ENCODE measurements around the gene NANS.

GRCh38 chr9:98019098-98019497, 37.4 kb upstream of the NANS start:
- TF ChIP-seq, protein P1, sequence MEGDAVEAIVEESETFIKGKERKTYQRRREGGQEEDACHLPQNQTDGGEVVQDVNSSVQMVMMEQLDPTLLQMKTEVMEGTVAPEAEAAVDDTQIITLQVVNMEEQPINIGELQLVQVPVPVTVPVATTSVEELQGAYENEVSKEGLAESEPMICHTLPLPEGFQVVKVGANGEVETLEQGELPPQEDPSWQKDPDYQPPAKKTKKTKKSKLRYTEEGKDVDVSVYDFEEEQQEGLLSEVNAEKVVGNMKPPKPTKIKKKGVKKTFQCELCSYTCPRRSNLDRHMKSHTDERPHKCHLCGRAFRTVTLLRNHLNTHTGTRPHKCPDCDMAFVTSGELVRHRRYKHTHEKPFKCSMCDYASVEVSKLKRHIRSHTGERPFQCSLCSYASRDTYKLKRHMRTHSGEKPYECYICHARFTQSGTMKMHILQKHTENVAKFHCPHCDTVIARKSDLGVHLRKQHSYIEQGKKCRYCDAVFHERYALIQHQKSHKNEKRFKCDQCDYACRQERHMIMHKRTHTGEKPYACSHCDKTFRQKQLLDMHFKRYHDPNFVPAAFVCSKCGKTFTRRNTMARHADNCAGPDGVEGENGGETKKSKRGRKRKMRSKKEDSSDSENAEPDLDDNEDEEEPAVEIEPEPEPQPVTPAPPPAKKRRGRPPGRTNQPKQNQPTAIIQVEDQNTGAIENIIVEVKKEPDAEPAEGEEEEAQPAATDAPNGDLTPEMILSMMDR (IDR thresholded peaks at IDR 0.05; ENCODE audit: insufficient read depth, low read depth, low read length): no peak
- no peak for TF ChIP-seq EZH2 (IDR thresholded peaks at IDR 0.05; ENCODE audit: insufficient read depth, low read length)
